H1 (cell line): ENCODE measurements around the gene ZNF765. TPM values are rescaled to one million over a fixed set of nuclear protein-coding genes. Genes with fewer than 3 reads are reported as not detected.
"Not testable (repeated sequence)": the region's sequence is repeated elsewhere in the genome, so short reads cannot be mapped to it uniquely, and the experiment has no call there.

Experiments
- CTCF ChIA-PET: fragments of 300-600 bp; sonication (Branson Sonifier 250); formaldehyde crosslinking; loops from one replicate; lab custom pipeline; 2021; ENCODE audit not compliant: partially characterized antibody; lab: Charles Lee
- POLR2A ChIA-PET: fragments of 300-600 bp; sonication (Branson Sonifier 250); formaldehyde crosslinking; loops from one replicate; lab custom pipeline; 2021; ENCODE audit warnings: inconsistent platforms; ENCODE audit not compliant: partially characterized antibody; lab: Charles Lee
- DNase-seq, 2 experiments: peaks; one replicate each; pipeline versions ENCODE4 v3.0.0 to v3.0.0-alpha.2; 2010 to 2022; ENCODE audit warnings: low spot score in 2 of 2, low read depth in 1 of 2, mixed read lengths in 1 of 2
- FAIRE-seq: peaks from 2 replicates; lab custom pipeline; 2011; peaks lifted over from hg19 to GRCh38; lab: Jason Lieb, UNC
- H2AFZ ChIP-seq: 2 replicates; pipeline ENCODE4 v1.8.1; 2012; ENCODE audit warnings: low read length, inconsistent platforms
- H2AK5ac ChIP-seq: 2 replicates; pipeline ENCODE4 v1.6.1; 2013; ENCODE audit warnings: low read depth, low read length
- H2BK120ac ChIP-seq: replicated peaks from 2 replicates; pipeline ENCODE3; 2013; ENCODE audit warnings: low read depth, low read length, inconsistent platforms
- H2BK12ac ChIP-seq: 2 replicates; pipeline ENCODE4 v1.6.1; 2013; ENCODE audit warnings: low read depth, low read length
- H2BK15ac ChIP-seq: 2 replicates; pipeline ENCODE4 v1.6.1; 2013; ENCODE audit warnings: low read length
- H2BK20ac ChIP-seq: 2 replicates; pipeline ENCODE4 v1.6.1; 2013; ENCODE audit warnings: low read length
- H2BK5ac ChIP-seq: 2 replicates; pipeline ENCODE4 v1.6.1; 2013; ENCODE audit warnings: low read depth, low read length
- H3K14ac ChIP-seq: 2 replicates; pipeline ENCODE4 v1.6.1; 2013; ENCODE audit warnings: inconsistent platforms; ENCODE audit not compliant: insufficient read length
- H3K18ac ChIP-seq: 2 replicates; pipeline ENCODE4 v1.6.1; 2013; ENCODE audit warnings: low read length; ENCODE audit errors: extremely low read depth
- H3K23ac ChIP-seq: 2 replicates; pipeline ENCODE4 v1.6.1; 2013; ENCODE audit warnings: inconsistent platforms; ENCODE audit not compliant: insufficient read length
- H3K23me2 ChIP-seq: 2 replicates; pipeline ENCODE4 v1.6.1; 2013; ENCODE audit warnings: low read depth, low read length
- H3K27ac ChIP-seq: 2 replicates; pipeline ENCODE4 v1.6.1; 2011; ENCODE audit warnings: low read depth, low read length, inconsistent platforms
- H3K27me3 ChIP-seq, 4 experiments: replicated peaks in 1 of 4; 1 replicate in 1 of 4; 2 replicates in 3 of 4; pipeline versions ENCODE4 v1.6.1 to v1.8.1; 2011 to 2013; ENCODE audit warnings: low read length in 3 of 4, mild to moderate bottlenecking in 3 of 4, inconsistent platforms in 2 of 4, mixed read lengths in 2 of 4, moderate library complexity in 1 of 4; ENCODE audit not compliant: control insufficient read depth in 3 of 4, insufficient read depth in 3 of 4; ENCODE audit errors: extremely low read depth in 1 of 4
- H3K36me3 ChIP-seq, 4 experiments: 2 replicates each; pipeline versions ENCODE4 v1.6.1 to v1.8.1; 2011 to 2013; ENCODE audit warnings: mild to moderate bottlenecking in 4 of 4, low read length in 3 of 4, moderate library complexity in 2 of 4, control low read depth in 1 of 4, inconsistent platforms in 1 of 4; ENCODE audit not compliant: insufficient read depth in 4 of 4, control insufficient read depth in 2 of 4
- H3K4ac ChIP-seq: replicated peaks from 2 replicates; pipeline ENCODE3; 2013; ENCODE audit warnings: low read length, low read depth, mixed read lengths, inconsistent platforms; ENCODE audit not compliant: insufficient read length
- H3K4me1 ChIP-seq, 4 experiments: replicated peaks in 1 of 4; 1 replicate in 1 of 4; 2 replicates in 3 of 4; pipeline versions ENCODE4 v1.6.1 to v1.8.1; 2011 to 2013; ENCODE audit warnings: low read length in 3 of 4, inconsistent platforms in 2 of 4, mixed read lengths in 1 of 4; ENCODE audit not compliant: insufficient read depth in 4 of 4, control insufficient read depth in 3 of 4
- H3K4me2 ChIP-seq, 2 experiments: 2 replicates each; pipeline versions ENCODE4 v1.6.1 to v1.8.1; 2011 to 2013; ENCODE audit warnings: low read depth in 2 of 2, low read length in 2 of 2, control low read depth in 1 of 2, inconsistent platforms in 1 of 2, mild to moderate bottlenecking in 1 of 2; ENCODE audit not compliant: insufficient read depth in 1 of 2
- H3K4me3 ChIP-seq, 4 experiments: fragments of 200-600, 300-600 bp in 1 of 4; sonication (generic), shearing (Covaris generic), sonication (Bioruptor Twin) in 1 of 4; 2 replicates each; pipeline versions ENCODE4 v1.5.1 to v1.8.1; 2011 to 2016; ENCODE audit warnings: low read length in 4 of 4, low read depth in 3 of 4, control low read depth in 2 of 4, inconsistent platforms in 2 of 4, mild to moderate bottlenecking in 2 of 4, mixed read lengths in 1 of 4, moderate library complexity in 1 of 4; ENCODE audit not compliant: insufficient read depth in 2 of 4; ENCODE audit errors: extremely low read depth in 1 of 4
- H3K56ac ChIP-seq: replicated peaks from 2 replicates; pipeline ENCODE3; 2013; ENCODE audit warnings: low read depth, mild to moderate bottlenecking, mixed read lengths, low read length, inconsistent platforms; ENCODE audit not compliant: insufficient read length
- H3K79me1 ChIP-seq: 2 replicates; pipeline ENCODE4 v1.6.1; 2013; ENCODE audit warnings: low read depth, low read length, control low read depth
- H3K79me2 ChIP-seq, 2 experiments: 2 replicates each; pipeline versions ENCODE4 v1.6.1 to v1.8.1; 2012 to 2013; ENCODE audit warnings: low read length in 2 of 2, mild to moderate bottlenecking in 2 of 2, inconsistent platforms in 1 of 2; ENCODE audit not compliant: insufficient read depth in 2 of 2, control insufficient read depth in 1 of 2
- H3K9ac ChIP-seq, 4 experiments: replicated peaks in 1 of 4; 1 replicate in 1 of 4; 2 replicates in 3 of 4; pipeline versions ENCODE4 v1.6.1 to v1.8.1; 2011 to 2013; ENCODE audit warnings: low read depth in 3 of 4, low read length in 3 of 4, control low read depth in 2 of 4, mild to moderate bottlenecking in 2 of 4, moderate library complexity in 2 of 4, inconsistent platforms in 1 of 4; ENCODE audit errors: extremely low read depth in 1 of 4
- H3K9me3 ChIP-seq, 2 experiments: 2 replicates each; pipeline versions ENCODE4 v1.6.1 to v1.8.1; 2012 to 2013; ENCODE audit warnings: mild to moderate bottlenecking in 2 of 2, moderate library complexity in 2 of 2, control low read depth in 1 of 2, inconsistent platforms in 1 of 2, low read depth in 1 of 2, low read length in 1 of 2, mixed read lengths in 1 of 2; ENCODE audit not compliant: insufficient read depth in 2 of 2
- H4K20me1 ChIP-seq, 2 experiments: replicated peaks in 1 of 2; 2 replicates each; pipeline versions ENCODE3 to v1.8.1; 2011 to 2013; ENCODE audit warnings: inconsistent platforms in 2 of 2, low read length in 2 of 2, mild to moderate bottlenecking in 1 of 2; ENCODE audit not compliant: insufficient read depth in 2 of 2, control insufficient read depth in 1 of 2
- H4K5ac ChIP-seq: 2 replicates; pipeline ENCODE4 v1.6.1; 2013; ENCODE audit warnings: low read length, low read depth, mixed read lengths, inconsistent platforms; ENCODE audit not compliant: insufficient read length
- H4K8ac ChIP-seq: 2 replicates; pipeline ENCODE4 v1.8.0; 2013; ENCODE audit warnings: mild to moderate bottlenecking, moderate library complexity, low read length, inconsistent platforms; ENCODE audit not compliant: insufficient read depth; ENCODE audit errors: extremely low read depth
- H4K91ac ChIP-seq: replicated peaks from 2 replicates; pipeline ENCODE3; 2013; ENCODE audit warnings: low read length, mixed read lengths, inconsistent platforms; ENCODE audit not compliant: insufficient read length
- WGBS, 2 experiments: shearing (Covaris generic) in 1 of 2; methylation state at CpG; one replicate each; pipeline versions ENCODE4 v1.1.6 to v1.1.7; 2013 to 2015; ENCODE audit warnings: low lambda C conversion rate in 2 of 2, mixed read lengths in 2 of 2, inconsistent platforms in 1 of 2, low coverage in 1 of 2, missing lambda C conversion rate in 1 of 2; ENCODE audit not compliant: insufficient replicate concordance in 2 of 2, insufficient coverage in 1 of 2, insufficient read length in 1 of 2; ENCODE audit errors: extremely low coverage in 1 of 2, missing lambda C conversion rate in 1 of 2; 5-methylcytosine and 5-hydroxymethylcytosine counted together
- polyA plus RNA-seq, 7 experiments: library from polyadenylated mRNA; depleted of rRNA in 3 of 7; stranded (reverse) in 5 of 7; unstranded in 2 of 7; fragments of >200 nt in 5 of 7; fragments of 200-250 nt in 2 of 7; gene quantifications; 1 replicate in 5 of 7; 2 replicates in 1 of 7; 4 replicates in 1 of 7; pipeline versions ENCODE4 v1.2.1 to v1.2.3, GENCODE V29; 2011 to 2013; ENCODE audit warnings: missing spikeins in 2 of 7, mixed read lengths in 2 of 7
- total RNA-seq: library from RNA; stranded (reverse); fragmentation: NEBNext Ultra II Directional; extraction: Animal tissue kit (Norgen Biotek cat#: 25700); gene quantifications from 2 replicates; pipeline ENCODE4 v1.2.1, GENCODE V29; 2021

ZNF765 gene
- total and polyA plus RNA-seq, 2 of the 8 experiments (the other 6 are each of a cell fraction or from before 2014, with no cell fraction given), result 4.5 to 22.3 TPM

- H2AFZ ChIP-seq, H3K18ac ChIP-seq, H2AK5ac ChIP-seq, H3K27ac ChIP-seq, H3K23ac ChIP-seq, H3K4ac ChIP-seq, H3K56ac ChIP-seq, H2BK5ac ChIP-seq, H3K27me3 ChIP-seq, H4K20me1 ChIP-seq, H3K23me2 ChIP-seq, H2BK15ac ChIP-seq, H2BK120ac ChIP-seq, FAIRE-seq, H3K79me2 ChIP-seq, H3K9me3 ChIP-seq, H3K4me1 ChIP-seq, H3K14ac ChIP-seq, H4K5ac ChIP-seq, H2BK20ac ChIP-seq, H2BK12ac ChIP-seq, DNase-seq, H4K91ac ChIP-seq, H4K8ac ChIP-seq, H3K79me1 ChIP-seq: not testable (repeated sequence)
- peak overlapping the region in 1 of 4 experiments; percentile 73; a peak in 1 of 7 replicates for H3K9ac ChIP-seq
- ChIA-PET POLR2A (interaction anchor here (0.8 to 1.8 kb wide), 3 partner anchors 8 to 43 kb away, joined by 3 to 5 read pairs (median 3); no protein-coding TSS in a partner anchor), CTCF (interaction anchor here (1.8 kb wide), 1 partner anchor 200 kb away, joined by 6 read pairs; no protein-coding TSS in a partner anchor)
- WGBS, 2 experiments, result 11% methylated on average over 9 of the region's 9 CpGs; no CpG with 5 or more reads in 1 of the 2 experiments
- H3K36me3 ChIP-seq, result peaks cover 0 to 18% (median 1%) of the 10 kb centered on the region in 4 experiments; a peak in 3 of 8 replicates
- peak overlapping the region; percentile 81 to 83 for H3K4me2 ChIP-seq
- H3K4me3 ChIP-seq, result peak overlapping the region; percentile 87 to 96 (median 89)
Measured at GRCh38 chr19:53395840-53396524, 1.0 kb downstream of the ZNF765 start.
